H9 (cell line): ENCODE measurements around the gene FZD10. TPM values are rescaled to one million over a fixed set of nuclear protein-coding genes. Genes with fewer than 3 reads are reported as not detected.

Experiments used
- DNase-seq: peaks from one replicate; pipeline ENCODE4 v3.0.0-alpha.2; 2017
- H2AFZ ChIP-seq: one replicate; pipeline ENCODE4 v1.6.1; 2013; ENCODE audit warnings: mild to moderate bottlenecking, low read length, control low read depth, moderate library complexity
- H2AK5ac ChIP-seq: 2 replicates; pipeline ENCODE4 v1.6.1; 2013; ENCODE audit warnings: low read length, control low read depth, mixed read lengths; ENCODE audit not compliant: insufficient read length
- H2BK120ac ChIP-seq: one replicate; pipeline ENCODE4 v1.6.1; 2013; ENCODE audit warnings: low read depth, mild to moderate bottlenecking, low read length, control low read depth, inconsistent platforms; ENCODE audit not compliant: poor library complexity, severe bottlenecking
- H2BK12ac ChIP-seq: 2 replicates; pipeline ENCODE4 v1.6.1; 2013; ENCODE audit warnings: low read length, control low read depth, mixed read lengths, low read depth; ENCODE audit not compliant: insufficient read length
- H2BK15ac ChIP-seq: 2 replicates; pipeline ENCODE4 v1.6.1; 2013; ENCODE audit warnings: low read depth, low read length, control low read depth
- H2BK20ac ChIP-seq: one replicate; pipeline ENCODE4 v1.6.1; 2013; ENCODE audit warnings: low read depth, mild to moderate bottlenecking, low read length, control low read depth, inconsistent platforms; ENCODE audit not compliant: poor library complexity, severe bottlenecking
- H2BK5ac ChIP-seq: 2 replicates; pipeline ENCODE4 v1.6.1; 2013; ENCODE audit warnings: low read length, control low read depth, mixed read lengths; ENCODE audit not compliant: insufficient read length
- H3K14ac ChIP-seq: 2 replicates; pipeline ENCODE4 v1.6.1; 2013; ENCODE audit warnings: low read length, control low read depth; ENCODE audit not compliant: insufficient read depth
- H3K18ac ChIP-seq: 2 replicates; pipeline ENCODE4 v1.6.1; 2013; ENCODE audit warnings: low read depth, mild to moderate bottlenecking, mixed read lengths, low read length, control low read depth; ENCODE audit not compliant: insufficient read length
- H3K23ac ChIP-seq: 2 replicates; pipeline ENCODE4 v1.6.1; 2013; ENCODE audit warnings: low read length, control low read depth, mixed read lengths, low read depth; ENCODE audit not compliant: insufficient read length
- H3K23me2 ChIP-seq: 2 replicates; pipeline ENCODE4 v1.6.1; 2013; ENCODE audit warnings: low read depth, mild to moderate bottlenecking, mixed read lengths, low read length, control low read depth; ENCODE audit not compliant: insufficient read length, poor library complexity, severe bottlenecking
- H3K27ac ChIP-seq: 2 replicates; pipeline ENCODE4 v1.5.1; 2013; ENCODE audit warnings: low read length, control low read depth, mixed read lengths, low read depth; ENCODE audit not compliant: insufficient read length
- H3K27me3 ChIP-seq: 2 replicates; pipeline ENCODE4 v1.6.1; 2013; ENCODE audit warnings: low read length, control low read depth, inconsistent platforms; ENCODE audit not compliant: insufficient read depth
- H3K4ac ChIP-seq: 2 replicates; pipeline ENCODE4 v1.6.1; 2013; ENCODE audit warnings: low read depth, mild to moderate bottlenecking, control low read depth, inconsistent platforms, low read length, moderate library complexity
- H3K4me1 ChIP-seq: 2 replicates; pipeline ENCODE4 v1.6.1; 2013; ENCODE audit warnings: low read length, control low read depth, inconsistent platforms; ENCODE audit not compliant: insufficient read depth
- H3K4me2 ChIP-seq: 2 replicates; pipeline ENCODE4 v1.6.1; 2013; ENCODE audit warnings: low read length, control low read depth, mixed read lengths; ENCODE audit not compliant: insufficient read length, insufficient read depth
- H3K56ac ChIP-seq: 2 replicates; pipeline ENCODE4 v1.6.1; 2013; ENCODE audit warnings: low read depth, mild to moderate bottlenecking, mixed read lengths, low read length, control low read depth; ENCODE audit not compliant: insufficient read length
- H3K79me1 ChIP-seq: 2 replicates; pipeline ENCODE4 v1.6.1; 2013; ENCODE audit warnings: low read depth, mild to moderate bottlenecking, moderate library complexity, low read length, control low read depth, inconsistent platforms; ENCODE audit not compliant: insufficient read depth, poor library complexity, severe bottlenecking
- H3K79me2 ChIP-seq: 2 replicates; pipeline ENCODE4 v1.6.1; 2013; ENCODE audit warnings: low read length, control low read depth, inconsistent platforms; ENCODE audit not compliant: insufficient read depth
- H3K9ac ChIP-seq: 2 replicates; pipeline ENCODE4 v1.6.1; 2013; ENCODE audit warnings: low read length, control low read depth, mixed read lengths; ENCODE audit not compliant: insufficient read length; ENCODE audit errors: extremely low read depth
- H3K9me3 ChIP-seq: one replicate; pipeline ENCODE4 v1.6.1; 2013; ENCODE audit warnings: low read depth, low read length, inconsistent platforms; ENCODE audit not compliant: control insufficient read depth
- H3T11ph ChIP-seq: one replicate; pipeline ENCODE4 v1.6.1; 2013; ENCODE audit warnings: mild to moderate bottlenecking, low read length, control low read depth, inconsistent platforms
- H4K20me1 ChIP-seq: one replicate; pipeline ENCODE4 v1.6.1; 2013; ENCODE audit not compliant: control insufficient read depth, insufficient read length, insufficient read depth
- H4K5ac ChIP-seq: 2 replicates; pipeline ENCODE4 v1.6.1; 2013; ENCODE audit warnings: low read depth, mild to moderate bottlenecking, mixed read lengths, low read length, control low read depth; ENCODE audit not compliant: insufficient read length
- H4K8ac ChIP-seq: replicated peaks from 2 replicates; pipeline ENCODE4 v1.6.1; 2013; ENCODE audit warnings: low read length, control low read depth, mixed read lengths, low read depth; ENCODE audit not compliant: insufficient read length
- H4K91ac ChIP-seq: 2 replicates; pipeline ENCODE4 v1.6.1; 2013; ENCODE audit warnings: low read depth, mild to moderate bottlenecking, moderate library complexity, mixed read lengths, low read length, control low read depth; ENCODE audit not compliant: insufficient read length
- H3K27ac Mint-ChIP-seq, 3 experiments: 2 replicates in 2 of 3; 3 replicates in 1 of 3; pipeline ENCODE4 v1.8.0; 2020 to 2021; ENCODE audit warnings: mixed read lengths in 3 of 3, mild to moderate bottlenecking in 1 of 3, moderate library complexity in 1 of 3
- H3K27me3 Mint-ChIP-seq: 2 replicates; pipeline ENCODE4 v1.8.0; 2021; ENCODE audit warnings: low read depth, mild to moderate bottlenecking, moderate library complexity, mixed read lengths
- H3K36me3 Mint-ChIP-seq, 3 experiments: 2 replicates in 2 of 3; 3 replicates in 1 of 3; pipeline ENCODE4 v1.8.0; 2020 to 2021; ENCODE audit warnings: low read depth in 3 of 3, mixed read lengths in 3 of 3; ENCODE audit not compliant: insufficient read depth in 1 of 3
- H3K4me1 Mint-ChIP-seq, 2 experiments: 2 replicates each; pipeline ENCODE4 v1.8.0; 2020; ENCODE audit warnings: mixed read lengths in 2 of 2
- H3K4me3 Mint-ChIP-seq, 2 experiments: 2 replicates in 1 of 2; 3 replicates in 1 of 2; pipeline ENCODE4 v1.8.0; 2020 to 2021; ENCODE audit warnings: mild to moderate bottlenecking in 2 of 2, mixed read lengths in 2 of 2, moderate library complexity in 1 of 2
- H3K9me3 Mint-ChIP-seq, 2 experiments: 2 replicates in 1 of 2; 3 replicates in 1 of 2; pipeline ENCODE4 v1.8.0; 2020; ENCODE audit warnings: mild to moderate bottlenecking in 2 of 2, mixed read lengths in 2 of 2, moderate library complexity in 1 of 2
- WGBS: extraction: QIAGEN DNeasy Blood & Tissue Kit; methylation state at CpG from one replicate; pipeline ENCODE4 v1.1.7; 2013; ENCODE audit warnings: missing lambda C conversion rate, low lambda C conversion rate, mixed read lengths; ENCODE audit not compliant: insufficient read length; ENCODE audit errors: extremely low coverage; 5-methylcytosine and 5-hydroxymethylcytosine counted together
- total RNA-seq: library from RNA; stranded (reverse); gene quantifications from 2 replicates; pipeline ENCODE4 v1.2.1, GENCODE V29; 2021
- TF ChIP-seq, protein P1 (sequence below): fragments of 200-600 bp; sonication (generic); conservative IDR thresholded peaks from 3 replicates; pipeline ENCODE4 v1.8.0; 2021; ENCODE audit warnings: antibody characterized with exemption, mild to moderate bottlenecking

FZD10 gene
- total RNA-seq, 1 experiment from 2014 or later: 1.0 TPM

DNA sequence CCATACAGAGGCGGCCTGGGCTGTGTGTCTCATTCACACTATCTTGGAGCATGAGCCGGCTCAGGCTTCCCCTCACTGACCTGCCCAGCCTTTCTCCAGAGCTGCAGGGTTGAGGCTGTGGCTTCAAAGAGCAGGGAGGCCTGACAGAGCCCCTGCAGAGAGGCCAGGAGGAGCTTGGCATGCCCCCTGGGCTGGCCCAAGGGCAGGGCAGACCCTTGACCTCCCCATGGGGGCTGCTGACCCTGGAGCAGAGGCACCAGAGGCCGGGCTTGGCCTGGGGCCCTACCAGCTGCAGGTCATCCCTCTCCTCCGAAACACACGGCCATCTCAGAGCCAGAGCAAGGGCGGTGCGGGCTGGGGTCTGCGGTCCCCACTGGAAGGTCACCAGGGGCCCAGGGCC is 46.6 kb upstream of the FZD10 start:
- no peak overlapping the region for H3K27ac Mint-ChIP-seq
- Histone ChIP-seq H3K56ac (no peak overlapping the region), H3K18ac (no peak overlapping the region), H3K23ac (no peak overlapping the region), H3K23me2 (no peaks in the 10 kb centered on the region), H3K4ac (no peak overlapping the region), H2BK120ac (no peak overlapping the region), H2BK20ac (no peak overlapping the region), H3K14ac (no peak overlapping the region), H3K79me2 (no peaks in the 10 kb centered on the region), H3K27ac (no peak overlapping the region), H3K4me1 (no peaks in the 10 kb centered on the region), H2BK15ac (no peak overlapping the region), H3K9me3 (no peaks in the 10 kb centered on the region), H2AK5ac (no peak overlapping the region), H3K9ac (no peak overlapping the region), H2BK12ac (no peak overlapping the region), H3K4me2 (no peak overlapping the region), H3K79me1 (no peaks in the 10 kb centered on the region), H3T11ph (no peak overlapping the region), H4K5ac (no peak overlapping the region), H4K91ac (no peak overlapping the region), H4K8ac (no peak overlapping the region), H3K27me3 (no peaks in the 10 kb centered on the region), H4K20me1 (no peaks in the 10 kb centered on the region), H2AFZ (no peak overlapping the region), H2BK5ac (no peak overlapping the region)
- H3K36me3 Mint-ChIP-seq: no peaks in the 10 kb centered on the region
- H3K9me3 Mint-ChIP-seq: no peaks in the 10 kb centered on the region
- WGBS: no CpG with 5 or more reads among the region's 8 CpGs
- no peak for DNase-seq
- H3K27me3 Mint-ChIP-seq: peaks cover 77% of the 10 kb centered on the region
- H3K4me1 Mint-ChIP-seq: peaks cover 9 to 19% of the 10 kb centered on the region in 2 experiments; a peak in 3 of 4 replicates
- H3K4me3 Mint-ChIP-seq: no peak overlapping the region
- TF ChIP-seq, protein P1, sequence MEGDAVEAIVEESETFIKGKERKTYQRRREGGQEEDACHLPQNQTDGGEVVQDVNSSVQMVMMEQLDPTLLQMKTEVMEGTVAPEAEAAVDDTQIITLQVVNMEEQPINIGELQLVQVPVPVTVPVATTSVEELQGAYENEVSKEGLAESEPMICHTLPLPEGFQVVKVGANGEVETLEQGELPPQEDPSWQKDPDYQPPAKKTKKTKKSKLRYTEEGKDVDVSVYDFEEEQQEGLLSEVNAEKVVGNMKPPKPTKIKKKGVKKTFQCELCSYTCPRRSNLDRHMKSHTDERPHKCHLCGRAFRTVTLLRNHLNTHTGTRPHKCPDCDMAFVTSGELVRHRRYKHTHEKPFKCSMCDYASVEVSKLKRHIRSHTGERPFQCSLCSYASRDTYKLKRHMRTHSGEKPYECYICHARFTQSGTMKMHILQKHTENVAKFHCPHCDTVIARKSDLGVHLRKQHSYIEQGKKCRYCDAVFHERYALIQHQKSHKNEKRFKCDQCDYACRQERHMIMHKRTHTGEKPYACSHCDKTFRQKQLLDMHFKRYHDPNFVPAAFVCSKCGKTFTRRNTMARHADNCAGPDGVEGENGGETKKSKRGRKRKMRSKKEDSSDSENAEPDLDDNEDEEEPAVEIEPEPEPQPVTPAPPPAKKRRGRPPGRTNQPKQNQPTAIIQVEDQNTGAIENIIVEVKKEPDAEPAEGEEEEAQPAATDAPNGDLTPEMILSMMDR: no peak
